GM12878 (cell line): ENCODE data around the gene PRUNE1. TPM values are rescaled to one million over a fixed set of nuclear protein-coding genes. Genes with fewer than 3 reads are reported as not detected.

Experiments used
- MTA3 ChIP-seq: IDR thresholded peaks from 2 replicates; pipeline ENCODE4 v1.6.1; 2012; ENCODE audit warnings: low read length, inconsistent platforms, borderline replicate concordance
- MXI1 ChIP-seq: fragments of 150-350 bp; IDR thresholded peaks from 2 replicates; pipeline ENCODE4 v1.6.1; 2011; ENCODE audit warnings: low read depth, mild to moderate bottlenecking, inconsistent platforms, low read length, improper control_type of control experiment
- NFYA ChIP-seq: IDR thresholded peaks from 2 replicates; pipeline ENCODE4 v1.6.1; 2011; ENCODE audit warnings: low read depth, mild to moderate bottlenecking, low read length, improper control_type of control experiment, borderline replicate concordance
- NR2F1 ChIP-seq: fragments of 450-650 bp; conservative IDR thresholded peaks from 2 replicates; pipeline ENCODE4 v1.6.1; 2017; ENCODE audit warnings: mild to moderate bottlenecking
- RAD21 ChIP-seq: IDR thresholded peaks from 2 replicates; pipeline ENCODE4 v1.6.1; 2011; ENCODE audit warnings: mild to moderate bottlenecking, low read depth, low read length, moderate library complexity; ENCODE audit not compliant: insufficient read depth
- SPI1 ChIP-seq: IDR thresholded peaks from 2 replicates; pipeline ENCODE4 v1.6.1; 2011; ENCODE audit warnings: low read depth, mild to moderate bottlenecking, low read length, moderate library complexity, borderline replicate concordance; ENCODE audit not compliant: insufficient read depth
- TBL1XR1 ChIP-seq: IDR thresholded peaks from 2 replicates; pipeline ENCODE4 v1.6.1; 2012; ENCODE audit warnings: low read depth, low read length, improper control_type of control experiment
- ZNF217 ChIP-seq: fragments of 450-650 bp; IDR thresholded peaks from 2 replicates; pipeline ENCODE4 v1.6.1; 2017; ENCODE audit warnings: antibody characterized with exemption, mild to moderate bottlenecking
- polyA plus RNA-seq, 11 experiments: library from polyadenylated mRNA; depleted of rRNA in 4 of 11; unstranded in 6 of 11; stranded (reverse) in 5 of 11; fragments of >200 nt; fragmentation: Nextera tagmentation in 4 of 11; fragmentation: Illumina TruSeq in 1 of 11; extraction: Ambion mirVana in 4 of 11; extraction: Trizol in 1 of 11; gene quantifications; 1 replicate in 1 of 11; 2 replicates in 10 of 11; pipeline versions ENCODE4 v1.2.1 to v1.2.3, GENCODE V29; 2011 to 2016; ENCODE audit warnings: inconsistent platforms in 2 of 11, missing spikeins in 2 of 11, low read depth in 1 of 11
- total RNA-seq, 4 experiments: library from RNA; depleted of rRNA in 3 of 4; stranded (reverse); fragments of >200 nt in 3 of 4; fragmentation: Illumina TruSeq in 1 of 4; extraction: Trizol in 1 of 4; gene quantifications; 2 replicates each; pipeline versions ENCODE4 v1.2.1 to v1.2.3, GENCODE V29; 2013 to 2021
- TF ChIP-seq, protein P1 (sequence below): fragments of 450-650 bp; conservative IDR thresholded peaks from 2 replicates; pipeline ENCODE4 v1.6.1; 2017; ENCODE audit warnings: mild to moderate bottlenecking, moderate library complexity
- TF ChIP-seq, protein P2 (sequence below): IDR thresholded peaks from 2 replicates; pipeline ENCODE4 v1.6.1; 2011; ENCODE audit warnings: borderline replicate concordance, low read depth, mild to moderate bottlenecking, moderate library complexity, mixed read lengths, low read length; ENCODE audit not compliant: insufficient read depth; ENCODE audit errors: extremely low read length
- TF ChIP-seq, protein P3 (sequence below): fragments of 450-650 bp; IDR thresholded peaks from 2 replicates; pipeline ENCODE4 v1.6.1; 2016; ENCODE audit warnings: mild to moderate bottlenecking
- TF ChIP-seq, protein P4 (sequence below): IDR thresholded peaks from 2 replicates; pipeline ENCODE4 v1.6.1; 2012; ENCODE audit warnings: low read length, inconsistent platforms
- TF ChIP-seq, protein P5 (sequence below): fragments of 450-650 bp; IDR thresholded peaks from 2 replicates; pipeline ENCODE4 v1.6.1; 2018; ENCODE audit warnings: borderline replicate concordance, mild to moderate bottlenecking; ENCODE audit not compliant: partially characterized antibody
- TF ChIP-seq, protein P6 (sequence below): IDR thresholded peaks from 2 replicates; pipeline ENCODE4 v1.6.1; 2012; ENCODE audit warnings: low read depth, low read length, improper control_type of control experiment

Gene PRUNE1
- total and polyA plus RNA-seq, 10 of the 15 experiments (the other 5 are each of a cell fraction or from before 2014, with no cell fraction given): 4.7 to 24.5 (median 12.4) TPM

DNA sequence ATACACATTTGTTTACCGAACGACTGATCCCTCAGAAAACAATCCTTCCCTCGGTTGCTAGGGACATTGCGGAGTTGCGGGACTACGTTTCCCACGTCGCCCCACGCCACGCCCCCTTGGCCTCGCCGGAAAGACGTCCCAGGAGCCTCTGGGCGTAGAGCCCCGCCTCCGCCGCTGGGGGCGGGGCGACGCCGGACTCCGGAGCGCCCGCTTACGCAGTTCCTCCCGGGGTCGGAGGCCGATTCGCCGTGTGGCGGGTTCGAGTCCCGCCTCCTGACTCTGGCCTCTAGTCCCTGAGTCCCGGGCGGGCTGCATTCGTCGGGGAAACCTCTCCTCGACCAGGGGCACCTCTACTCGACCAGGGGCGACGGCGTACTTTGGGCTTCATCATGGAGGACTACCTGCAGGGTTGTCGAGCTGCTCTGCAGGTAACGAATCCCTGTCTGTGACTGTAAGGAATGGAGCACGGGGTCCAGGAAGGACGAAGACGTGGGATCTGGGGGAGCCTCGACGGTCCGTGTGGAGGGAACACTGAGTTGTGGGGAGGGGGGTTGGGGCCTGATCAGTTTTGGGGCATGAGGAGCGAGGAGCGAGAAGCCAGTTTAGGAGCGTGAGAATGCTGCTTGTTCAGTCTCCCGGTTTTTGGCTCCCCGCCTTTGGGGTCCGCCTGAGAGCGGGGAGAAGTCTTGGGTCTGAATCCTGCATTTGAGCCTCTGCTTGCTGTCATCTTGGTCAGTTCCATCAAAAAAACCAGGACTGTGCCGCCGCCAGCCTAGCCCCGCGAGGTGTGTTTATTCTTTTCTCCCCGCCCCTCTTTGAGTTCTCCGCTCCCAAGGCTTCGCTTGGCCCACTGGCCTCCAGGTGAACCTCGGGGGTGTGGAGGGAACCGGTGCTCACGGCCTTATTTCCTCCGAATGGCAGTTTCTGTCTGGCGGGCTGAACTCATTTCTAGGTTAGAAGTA is at the start of gene PRUNE1 (continued):
- TF ChIP-seq, protein P1, sequence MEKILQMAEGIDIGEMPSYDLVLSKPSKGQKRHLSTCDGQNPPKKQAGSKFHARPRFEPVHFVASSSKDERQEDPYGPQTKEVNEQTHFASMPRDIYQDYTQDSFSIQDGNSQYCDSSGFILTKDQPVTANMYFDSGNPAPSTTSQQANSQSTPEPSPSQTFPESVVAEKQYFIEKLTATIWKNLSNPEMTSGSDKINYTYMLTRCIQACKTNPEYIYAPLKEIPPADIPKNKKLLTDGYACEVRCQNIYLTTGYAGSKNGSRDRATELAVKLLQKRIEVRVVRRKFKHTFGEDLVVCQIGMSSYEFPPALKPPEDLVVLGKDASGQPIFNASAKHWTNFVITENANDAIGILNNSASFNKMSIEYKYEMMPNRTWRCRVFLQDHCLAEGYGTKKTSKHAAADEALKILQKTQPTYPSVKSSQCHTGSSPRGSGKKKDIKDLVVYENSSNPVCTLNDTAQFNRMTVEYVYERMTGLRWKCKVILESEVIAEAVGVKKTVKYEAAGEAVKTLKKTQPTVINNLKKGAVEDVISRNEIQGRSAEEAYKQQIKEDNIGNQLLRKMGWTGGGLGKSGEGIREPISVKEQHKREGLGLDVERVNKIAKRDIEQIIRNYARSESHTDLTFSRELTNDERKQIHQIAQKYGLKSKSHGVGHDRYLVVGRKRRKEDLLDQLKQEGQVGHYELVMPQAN: peak; percentile 30; the same call in 1 of the 2 replicates
- TF ChIP-seq, protein P2, sequence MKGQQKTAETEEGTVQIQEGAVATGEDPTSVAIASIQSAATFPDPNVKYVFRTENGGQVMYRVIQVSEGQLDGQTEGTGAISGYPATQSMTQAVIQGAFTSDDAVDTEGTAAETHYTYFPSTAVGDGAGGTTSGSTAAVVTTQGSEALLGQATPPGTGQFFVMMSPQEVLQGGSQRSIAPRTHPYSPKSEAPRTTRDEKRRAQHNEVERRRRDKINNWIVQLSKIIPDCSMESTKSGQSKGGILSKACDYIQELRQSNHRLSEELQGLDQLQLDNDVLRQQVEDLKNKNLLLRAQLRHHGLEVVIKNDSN: no peak
- TF ChIP-seq, protein P3, sequence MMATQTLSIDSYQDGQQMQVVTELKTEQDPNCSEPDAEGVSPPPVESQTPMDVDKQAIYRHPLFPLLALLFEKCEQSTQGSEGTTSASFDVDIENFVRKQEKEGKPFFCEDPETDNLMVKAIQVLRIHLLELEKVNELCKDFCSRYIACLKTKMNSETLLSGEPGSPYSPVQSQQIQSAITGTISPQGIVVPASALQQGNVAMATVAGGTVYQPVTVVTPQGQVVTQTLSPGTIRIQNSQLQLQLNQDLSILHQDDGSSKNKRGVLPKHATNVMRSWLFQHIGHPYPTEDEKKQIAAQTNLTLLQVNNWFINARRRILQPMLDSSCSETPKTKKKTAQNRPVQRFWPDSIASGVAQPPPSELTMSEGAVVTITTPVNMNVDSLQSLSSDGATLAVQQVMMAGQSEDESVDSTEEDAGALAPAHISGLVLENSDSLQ: no peak
- TF ChIP-seq NR2F1 (peak; percentile 94), TBL1XR1 (no peak), SPI1 (peak; percentile 66; the same call in 1 of the 2 replicates), ZNF217 (peak; percentile 83), NFYA (no peak), RAD21 (no peak), MXI1 (no peak; the same call in 1 of the 2 replicates), MTA3 (no peak)
- TF ChIP-seq, protein P4, sequence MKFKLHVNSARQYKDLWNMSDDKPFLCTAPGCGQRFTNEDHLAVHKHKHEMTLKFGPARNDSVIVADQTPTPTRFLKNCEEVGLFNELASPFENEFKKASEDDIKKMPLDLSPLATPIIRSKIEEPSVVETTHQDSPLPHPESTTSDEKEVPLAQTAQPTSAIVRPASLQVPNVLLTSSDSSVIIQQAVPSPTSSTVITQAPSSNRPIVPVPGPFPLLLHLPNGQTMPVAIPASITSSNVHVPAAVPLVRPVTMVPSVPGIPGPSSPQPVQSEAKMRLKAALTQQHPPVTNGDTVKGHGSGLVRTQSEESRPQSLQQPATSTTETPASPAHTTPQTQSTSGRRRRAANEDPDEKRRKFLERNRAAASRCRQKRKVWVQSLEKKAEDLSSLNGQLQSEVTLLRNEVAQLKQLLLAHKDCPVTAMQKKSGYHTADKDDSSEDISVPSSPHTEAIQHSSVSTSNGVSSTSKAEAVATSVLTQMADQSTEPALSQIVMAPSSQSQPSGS: no peak
- TF ChIP-seq, protein P5, sequence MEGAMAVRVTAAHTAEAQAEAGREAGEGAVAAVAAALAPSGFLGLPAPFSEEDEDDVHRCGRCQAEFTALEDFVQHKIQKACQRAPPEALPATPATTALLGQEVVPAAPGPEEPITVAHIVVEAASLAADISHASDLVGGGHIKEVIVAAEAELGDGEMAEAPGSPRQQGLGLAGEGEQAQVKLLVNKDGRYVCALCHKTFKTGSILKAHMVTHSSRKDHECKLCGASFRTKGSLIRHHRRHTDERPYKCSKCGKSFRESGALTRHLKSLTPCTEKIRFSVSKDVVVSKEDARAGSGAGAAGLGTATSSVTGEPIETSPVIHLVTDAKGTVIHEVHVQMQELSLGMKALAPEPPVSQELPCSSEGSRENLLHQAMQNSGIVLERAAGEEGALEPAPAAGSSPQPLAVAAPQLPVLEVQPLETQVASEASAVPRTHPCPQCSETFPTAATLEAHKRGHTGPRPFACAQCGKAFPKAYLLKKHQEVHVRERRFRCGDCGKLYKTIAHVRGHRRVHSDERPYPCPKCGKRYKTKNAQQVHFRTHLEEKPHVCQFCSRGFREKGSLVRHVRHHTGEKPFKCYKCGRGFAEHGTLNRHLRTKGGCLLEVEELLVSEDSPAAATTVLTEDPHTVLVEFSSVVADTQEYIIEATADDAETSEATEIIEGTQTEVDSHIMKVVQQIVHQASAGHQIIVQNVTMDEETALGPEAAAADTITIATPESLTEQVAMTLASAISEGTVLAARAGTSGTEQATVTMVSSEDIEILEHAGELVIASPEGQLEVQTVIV: no peak
- TF ChIP-seq, protein P6, sequence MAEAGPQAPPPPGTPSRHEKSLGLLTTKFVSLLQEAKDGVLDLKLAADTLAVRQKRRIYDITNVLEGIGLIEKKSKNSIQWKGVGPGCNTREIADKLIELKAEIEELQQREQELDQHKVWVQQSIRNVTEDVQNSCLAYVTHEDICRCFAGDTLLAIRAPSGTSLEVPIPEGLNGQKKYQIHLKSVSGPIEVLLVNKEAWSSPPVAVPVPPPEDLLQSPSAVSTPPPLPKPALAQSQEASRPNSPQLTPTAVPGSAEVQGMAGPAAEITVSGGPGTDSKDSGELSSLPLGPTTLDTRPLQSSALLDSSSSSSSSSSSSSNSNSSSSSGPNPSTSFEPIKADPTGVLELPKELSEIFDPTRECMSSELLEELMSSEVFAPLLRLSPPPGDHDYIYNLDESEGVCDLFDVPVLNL: no peak
